PC-9 (cell line): ENCODE results near the gene MAPK8IP3. TPM values are rescaled to one million over a fixed set of nuclear protein-coding genes. Genes with fewer than 3 reads are reported as not detected.
"Not testable (repeated sequence)": the region's sequence is repeated elsewhere in the genome, so short reads cannot be mapped to it uniquely, and the experiment has no call there.

Experiments
- BruUV-seq: library from RNA; stranded (reverse); fragments of 400-500 nt; replicated peaks from 2 replicates; lab custom pipeline; 2021; lab: Mats Ljungman, UMichigan
- CTCF ChIA-PET: fragments of 300-600 bp; sonication (Branson Sonifier 250); formaldehyde crosslinking; loops from one replicate; lab custom pipeline; 2022; ENCODE audit warnings: antibody characterized with exemption; lab: Charles Lee
- POLR2A ChIA-PET: fragments of 300-600 bp; sonication (Branson Sonifier 250); formaldehyde crosslinking; loops from one replicate; lab custom pipeline; 2022; ENCODE audit warnings: antibody characterized with exemption; ENCODE audit not compliant: unreplicated experiment; lab: Charles Lee
- DNase-seq, 2 experiments: peaks; one replicate each; pipeline versions ENCODE4 v3.0.0 to v3.0.0-alpha.2; 2015 to 2022; ENCODE audit warnings: mixed read lengths in 1 of 2
- H2AFZ ChIP-seq: fragments of 200-600 bp; sonication (generic); 2 replicates; pipeline ENCODE4 v1.8.1; 2017; ENCODE audit warnings: antibody characterized with exemption
- H3F3A ChIP-seq: fragments of 200-600 bp; sonication (generic); 2 replicates; pipeline ENCODE4 v1.8.1; 2017; ENCODE audit warnings: antibody characterized with exemption, mild to moderate bottlenecking, low read depth; ENCODE audit not compliant: insufficient read depth
- H3K27ac ChIP-seq: fragments of 200-600 bp; sonication (generic); 2 replicates; pipeline ENCODE4 v1.6.1; 2016; ENCODE audit warnings: mixed run types
- H3K27me3 ChIP-seq: fragments of 200-600 bp; sonication (generic); 2 replicates; pipeline ENCODE4 v1.6.1; 2016; ENCODE audit warnings: low read depth, mixed run types; ENCODE audit not compliant: insufficient read depth
- H3K36me3 ChIP-seq: fragments of 200-600 bp; sonication (generic); 2 replicates; pipeline ENCODE4 v1.6.1; 2016; ENCODE audit warnings: low read depth, mixed run types
- H3K4me1 ChIP-seq: fragments of 200-600 bp; sonication (generic); replicated peaks from 2 replicates; pipeline ENCODE4 v1.6.1; 2016; ENCODE audit warnings: mixed run types; ENCODE audit not compliant: insufficient read depth
- H3K4me2 ChIP-seq: fragments of 200-600 bp; sonication (generic); 2 replicates; pipeline ENCODE4 v1.6.1; 2017; ENCODE audit warnings: mixed run types
- H3K4me3 ChIP-seq: fragments of 200-600 bp; sonication (generic); 2 replicates; pipeline ENCODE4 v1.6.1; 2016; ENCODE audit warnings: mixed run types
- H3K79me2 ChIP-seq: fragments of 200-600 bp; sonication (generic); 2 replicates; pipeline ENCODE4 v1.6.1; 2017; ENCODE audit warnings: low read depth, mixed run types
- H3K9me2 ChIP-seq: fragments of 200-600 bp; sonication (generic); 2 replicates; pipeline ENCODE4 v1.8.1; 2017; ENCODE audit warnings: mild to moderate bottlenecking; ENCODE audit not compliant: insufficient read depth
- H3K9me3 ChIP-seq: fragments of 200-600 bp; sonication (generic); 2 replicates; pipeline ENCODE4 v1.8.1; 2016; ENCODE audit warnings: low read depth; ENCODE audit not compliant: insufficient read depth
- H4K20me1 ChIP-seq: fragments of 200-600 bp; sonication (generic); 2 replicates; pipeline ENCODE4 v1.8.1; 2017; ENCODE audit not compliant: insufficient read depth
- EZH2 ChIP-seq: fragments of 200-600 bp; sonication (generic); IDR thresholded peaks from 2 replicates; pipeline ENCODE4 v1.8.0; 2017; ENCODE audit warnings: antibody characterized with exemption, low read depth
- intact Hi-C: fragments of 100-400 bp; cut with micrococcal nuclease; formaldehyde crosslinking; loops from one replicate; pipeline ENCODE4 v1.10.0; 2022; ENCODE audit not compliant: unreplicated experiment
- total RNA-seq: library from RNA; stranded (reverse); gene quantifications from 2 replicates; pipeline ENCODE4 v1.2.3, GENCODE V29; 2021
- TF ChIP-seq, protein P1 (sequence below): fragments of 200-600 bp; sonication (generic); conservative IDR thresholded peaks from 2 replicates; pipeline ENCODE4 v1.6.1; 2017; ENCODE audit warnings: mixed run types, antibody characterized with exemption, mild to moderate bottlenecking, moderate library complexity

MAPK8IP3 gene
- total RNA-seq, 1 experiment from 2014 or later = 125 TPM

DNA sequence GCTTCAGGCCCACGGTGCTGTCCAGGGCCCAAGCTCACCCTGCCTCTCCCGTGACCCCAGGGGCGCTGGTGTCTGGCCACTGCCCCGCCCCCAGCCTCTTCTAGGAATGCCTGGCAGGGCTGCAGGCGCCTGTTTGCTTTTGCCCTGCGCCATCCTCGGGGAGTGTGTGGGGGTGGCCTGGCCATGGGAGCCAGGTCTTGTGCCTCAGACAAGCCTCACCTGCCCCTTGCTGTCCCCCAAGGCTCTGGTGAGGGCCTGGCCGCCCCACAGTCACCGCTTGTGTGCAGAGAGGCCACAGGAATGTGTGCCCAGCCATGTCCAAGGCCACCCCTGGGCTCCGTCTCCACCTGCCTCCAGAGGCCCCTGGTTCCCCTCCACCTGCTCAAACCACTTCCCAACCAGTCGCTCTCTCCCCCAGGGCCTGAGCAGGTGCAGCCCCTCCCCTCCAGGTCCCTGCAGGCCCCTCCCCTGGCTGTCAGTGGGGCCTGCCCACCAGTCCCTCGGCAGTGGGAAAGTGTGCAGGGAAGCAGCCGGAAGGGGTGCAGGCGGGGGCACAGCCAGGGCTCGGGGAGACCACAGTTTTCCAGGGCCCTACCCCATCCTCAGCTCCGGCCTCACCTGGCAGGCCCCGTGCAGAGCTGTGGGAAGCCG lies 88.4 kb downstream of the MAPK8IP3 start:
- Histone ChIP-seq H3K4me3 (no peak overlapping the region), H3K4me2 (no peak overlapping the region), H2AFZ (no peak overlapping the region), H3F3A (no peaks in the 10 kb centered on the region), H3K27me3 (no peaks in the 10 kb centered on the region), H3K4me1 (no peaks in the 10 kb centered on the region), H3K36me3 (no peaks in the 10 kb centered on the region), H3K27ac (no peak overlapping the region), H3K9me2 (no peaks in the 10 kb centered on the region), H4K20me1 (no peaks in the 10 kb centered on the region), H3K9me3 (peaks cover 5% of the 10 kb centered on the region; the same call in 1 of the 2 replicates), H3K79me2 (no peaks in the 10 kb centered on the region)
- ChIA-PET CTCF (no interaction called here), POLR2A (no interaction called here)
- TF ChIP-seq, protein P1, sequence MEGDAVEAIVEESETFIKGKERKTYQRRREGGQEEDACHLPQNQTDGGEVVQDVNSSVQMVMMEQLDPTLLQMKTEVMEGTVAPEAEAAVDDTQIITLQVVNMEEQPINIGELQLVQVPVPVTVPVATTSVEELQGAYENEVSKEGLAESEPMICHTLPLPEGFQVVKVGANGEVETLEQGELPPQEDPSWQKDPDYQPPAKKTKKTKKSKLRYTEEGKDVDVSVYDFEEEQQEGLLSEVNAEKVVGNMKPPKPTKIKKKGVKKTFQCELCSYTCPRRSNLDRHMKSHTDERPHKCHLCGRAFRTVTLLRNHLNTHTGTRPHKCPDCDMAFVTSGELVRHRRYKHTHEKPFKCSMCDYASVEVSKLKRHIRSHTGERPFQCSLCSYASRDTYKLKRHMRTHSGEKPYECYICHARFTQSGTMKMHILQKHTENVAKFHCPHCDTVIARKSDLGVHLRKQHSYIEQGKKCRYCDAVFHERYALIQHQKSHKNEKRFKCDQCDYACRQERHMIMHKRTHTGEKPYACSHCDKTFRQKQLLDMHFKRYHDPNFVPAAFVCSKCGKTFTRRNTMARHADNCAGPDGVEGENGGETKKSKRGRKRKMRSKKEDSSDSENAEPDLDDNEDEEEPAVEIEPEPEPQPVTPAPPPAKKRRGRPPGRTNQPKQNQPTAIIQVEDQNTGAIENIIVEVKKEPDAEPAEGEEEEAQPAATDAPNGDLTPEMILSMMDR = no peak
- TF ChIP-seq EZH2 = no peak
- DNase-seq = no peak
- BruUV-seq = no TSS peak
- intact Hi-C loops = no loop called here

- Histone ChIP-seq H3K27me3 (no peaks in the 10 kb centered on the region), H3K9me3 (peaks cover 5% of the 10 kb centered on the region; the same call in 1 of the 2 replicates), H3K9me2 (no peaks in the 10 kb centered on the region), H4K20me1 (no peaks in the 10 kb centered on the region), H3F3A (no peaks in the 10 kb centered on the region), H3K79me2 (no peaks in the 10 kb centered on the region), H3K4me1 (no peaks in the 10 kb centered on the region), H3K4me2 (no peak overlapping the region), H3K36me3 (no peaks in the 10 kb centered on the region), H2AFZ (no peak overlapping the region), H3K4me3 (no peak overlapping the region), H3K27ac (no peak overlapping the region)
- CTCF ChIA-PET = no interaction called here
- POLR2A ChIA-PET = no interaction called here
- BruUV-seq = no TSS peak
- intact Hi-C loops = no loop called here
- DNase-seq = no peak
- TF ChIP-seq EZH2 = no peak
- TF ChIP-seq, protein P1 = no peak
Measured at GRCh38 chr16:1794908-1795666, 89.1 kb downstream of the MAPK8IP3 start.

DNA sequence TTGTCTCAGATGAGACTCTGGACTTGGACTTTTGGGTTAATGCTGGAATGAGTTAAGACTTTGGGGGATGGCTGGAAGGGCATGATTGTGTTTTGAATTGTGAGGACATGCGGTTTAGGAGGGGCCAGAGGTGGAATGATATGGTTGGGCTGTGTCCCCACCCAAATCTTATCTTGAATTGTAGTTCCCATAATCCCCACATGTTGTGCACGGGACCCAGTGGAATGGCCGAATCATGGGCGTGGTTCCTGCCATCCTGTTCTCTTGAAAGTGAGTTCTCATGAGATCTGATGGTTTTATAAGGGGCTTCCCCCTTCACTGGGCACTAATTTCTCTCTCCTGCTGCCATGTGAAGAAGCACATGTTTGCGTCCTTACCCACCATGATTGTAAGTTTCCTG lies 93.3 kb downstream of the MAPK8IP3 start:
- H4K20me1 ChIP-seq, H3K4me1 ChIP-seq, H3K4me2 ChIP-seq, H3K27ac ChIP-seq, H3K27me3 ChIP-seq, H3K79me2 ChIP-seq, intact Hi-C loops, POLR2A ChIA-PET, DNase-seq, H3K9me2 ChIP-seq, H3K4me3 ChIP-seq, H2AFZ ChIP-seq, BruUV-seq, H3K9me3 ChIP-seq, H3K36me3 ChIP-seq, H3F3A ChIP-seq: not testable (repeated sequence)
- CTCF ChIA-PET = interaction anchor here (0.6 kb wide), 1 partner anchor 13 kb away, joined by 9 read pairs; no protein-coding TSS in a partner anchor
